ENCODE data around the gene BDH1.
"Not testable (repeated sequence)": the region's sequence is repeated elsewhere in the genome, so short reads cannot be mapped to it uniquely, and the experiment has no call there.

BDH1 gene

DNA sequence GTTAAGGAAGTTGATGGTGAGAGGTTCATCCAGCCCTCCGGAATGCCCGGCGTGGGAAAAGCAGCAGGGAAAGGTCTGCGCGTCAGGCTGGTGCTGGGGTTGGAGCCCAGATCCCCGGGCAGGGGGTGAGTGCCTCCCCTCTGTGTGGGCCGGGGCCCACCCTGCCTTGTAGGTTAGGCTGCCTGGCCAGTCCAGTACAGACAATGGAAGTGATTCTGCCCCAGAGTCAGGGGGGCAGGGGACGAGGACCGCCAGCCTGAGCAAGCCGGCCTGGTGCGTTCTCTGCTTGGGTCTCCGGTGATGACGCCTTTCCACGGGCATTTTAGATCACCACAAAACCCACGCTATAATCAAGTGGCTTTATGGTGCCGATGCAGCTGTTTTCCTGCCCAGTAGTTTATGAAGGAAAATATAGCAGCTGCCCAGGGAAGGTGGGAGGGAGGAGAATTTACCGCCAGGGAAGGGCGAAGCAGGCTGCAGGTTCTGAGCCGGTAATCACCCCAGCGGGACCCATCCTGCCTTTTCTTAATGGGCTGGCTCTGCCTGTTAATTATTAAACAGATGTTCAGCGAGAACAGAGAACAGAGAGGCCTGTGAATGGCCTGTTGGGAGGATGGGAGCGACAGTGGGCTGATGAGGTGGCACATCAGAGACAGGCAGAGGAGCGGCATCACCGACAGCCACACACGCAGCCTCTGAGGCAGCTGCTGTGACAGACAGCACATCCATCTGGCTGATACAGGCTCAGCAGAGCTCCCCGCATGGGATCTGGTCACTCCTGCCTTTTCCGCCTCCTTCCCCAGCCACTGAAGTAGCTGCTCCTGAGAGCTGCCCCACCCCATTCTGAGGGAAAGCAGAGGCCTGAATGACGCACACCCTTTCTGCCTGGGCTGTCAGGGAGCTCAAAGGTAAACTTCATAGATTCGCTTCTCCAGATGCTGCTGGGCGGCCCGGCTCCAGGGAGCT is 35.2 kb downstream of the BDH1 start:
- DNase-seq (ENCODE audit: low read depth), result no peak

DNA sequence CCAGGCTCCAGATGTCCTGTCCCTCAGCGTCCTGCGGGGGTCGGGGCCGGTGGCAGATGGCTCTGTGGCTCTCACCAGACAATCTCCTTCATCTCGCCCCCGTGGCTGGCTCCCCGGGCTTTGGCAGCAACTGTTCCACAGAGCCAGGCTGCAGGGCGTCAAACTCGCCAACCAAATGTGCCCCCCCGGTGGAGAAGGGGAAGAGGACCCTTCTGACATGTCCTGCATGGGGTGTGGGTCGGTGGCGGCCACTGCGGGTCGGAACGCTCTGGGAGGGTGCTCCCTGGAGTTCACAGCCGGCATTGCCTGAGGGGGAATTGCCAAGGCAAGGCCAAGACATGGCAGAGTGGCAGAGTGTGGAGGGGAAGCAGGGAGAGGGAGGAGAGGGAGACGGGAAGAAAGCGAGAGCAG is 36.0 kb downstream of the BDH1 start:
- DNase-seq (ENCODE audit: low read depth), result no peak

GRCh38 chr3:197518881-197519421 is 36.8 kb downstream of the BDH1 start:
- no peak for DNase-seq (ENCODE audit: low read depth)

GRCh38 chr3:197517922-197518683 is 37.7 kb downstream of the BDH1 start:
- not testable (repeated sequence) for DNase-seq (ENCODE audit: low read depth)

GRCh38 chr3:197516890-197517606 is 38.7 kb downstream of the BDH1 start:
- peak; percentile 12 for DNase-seq (ENCODE audit: low read depth)

- DNase-seq (ENCODE audit: low read depth), result no peak
These were observed 39.3 kb downstream of the BDH1 start for GRCh38 chr3:197516517-197516889.

- DNase-seq (ENCODE audit: low read depth), result no peak
These were observed 40.9 kb downstream of the BDH1 start for GRCh38 chr3:197514786-197515355.

DNA sequence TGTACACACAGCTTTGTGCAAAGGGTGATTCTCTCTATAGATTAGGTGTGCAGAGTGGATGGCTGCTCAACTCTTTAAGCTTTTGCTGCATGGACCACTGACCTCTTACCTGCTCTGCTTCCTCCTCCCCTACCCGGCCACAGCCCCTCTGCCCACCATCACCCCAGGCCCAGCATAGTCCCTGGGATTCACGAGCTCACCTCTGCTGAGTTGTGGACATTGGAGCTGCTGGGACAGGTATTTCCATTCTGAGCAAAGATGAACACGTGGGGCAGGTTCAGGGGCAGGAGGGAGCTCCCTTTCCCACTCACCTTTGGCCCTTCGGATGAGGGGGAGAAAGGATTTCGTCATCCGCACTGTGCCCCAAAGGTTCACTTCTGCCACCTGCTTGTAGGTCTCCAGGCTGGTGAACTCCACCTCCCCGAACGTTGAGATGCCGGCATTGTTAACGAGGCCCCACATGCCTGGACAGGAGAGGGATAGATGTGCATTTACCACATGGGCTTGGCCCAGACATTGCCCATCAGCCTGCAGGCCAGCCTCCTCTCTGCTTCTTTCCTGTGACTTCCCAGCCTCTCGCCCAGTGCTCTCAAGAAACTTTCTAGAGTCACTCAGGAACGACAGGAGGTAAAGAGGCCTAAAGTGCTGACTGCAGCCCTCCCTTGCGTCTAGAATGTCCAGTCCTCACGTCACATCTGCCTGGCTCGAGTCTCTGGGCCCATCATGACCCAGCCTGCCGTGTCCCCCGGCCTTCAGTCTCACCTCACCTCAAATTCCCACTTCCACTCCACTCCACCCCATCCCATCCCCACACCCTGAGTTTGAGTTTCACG is 41.6 kb downstream of the BDH1 start:
- no peak for DNase-seq (ENCODE audit: low read depth)

GRCh38 chr3:197512691-197513571 is 42.8 kb downstream of the BDH1 start:
- no peak for DNase-seq (ENCODE audit: low read depth)

DNA sequence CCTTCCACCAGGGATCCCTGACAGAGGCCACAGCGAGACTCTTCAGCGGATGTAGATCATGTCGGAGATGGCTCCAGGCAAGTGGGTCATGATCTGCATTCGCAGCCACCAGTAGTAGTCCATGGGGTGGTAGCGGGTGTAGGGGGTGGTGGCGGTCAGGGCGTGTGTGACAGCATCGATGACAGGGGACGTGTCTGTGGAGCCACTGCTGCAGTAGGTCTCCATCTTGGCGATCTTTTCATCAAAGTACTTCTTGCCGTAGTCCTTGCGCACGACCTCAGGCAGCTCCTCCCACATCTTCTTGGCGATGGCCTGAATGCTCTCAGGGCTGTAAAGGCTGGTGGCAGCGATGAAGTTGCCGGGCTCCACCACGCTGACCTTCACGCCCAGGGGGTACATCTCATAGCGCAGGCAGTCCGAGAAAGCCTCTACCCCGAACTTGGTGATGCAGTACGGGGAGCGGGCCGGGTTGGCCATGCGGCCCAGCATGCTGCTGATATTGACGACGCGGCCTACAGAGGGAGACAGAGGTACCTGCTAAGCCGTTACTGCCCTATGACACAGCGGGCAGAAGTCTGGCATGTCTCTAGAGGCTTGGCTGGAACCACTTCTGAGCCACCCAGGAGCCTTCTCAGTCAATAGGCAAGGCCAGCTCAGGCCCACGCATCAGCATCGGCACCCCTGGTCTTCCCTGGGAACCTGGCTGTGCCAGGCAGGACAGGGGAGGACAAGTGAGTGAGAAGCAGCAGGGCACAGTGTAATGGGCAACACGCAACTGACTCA is 43.7 kb downstream of the BDH1 start:
- no peak for DNase-seq (ENCODE audit: low read depth)

GRCh38 chr3:197511130-197511529 is 44.6 kb downstream of the BDH1 start:
- DNase-seq (ENCODE audit: low read depth), result no peak

GRCh38 chr3:197510642-197511018 is 45.1 kb downstream of the BDH1 start:
- no peak for DNase-seq (ENCODE audit: low read depth)

GRCh38 chr3:197508924-197509775 is 46.6 kb downstream of the BDH1 start:
- no peak for DNase-seq (ENCODE audit: low read depth)

- no peak for DNase-seq (ENCODE audit: low read depth)
These were observed 47.3 kb downstream of the BDH1 start for GRCh38 chr3:197508461-197508860.

- no peak for DNase-seq (ENCODE audit: low read depth)
These were observed 47.7 kb downstream of the BDH1 start for GRCh38 chr3:197508051-197508451.

- DNase-seq (ENCODE audit: low read depth), result no peak
These were observed 48.2 kb downstream of the BDH1 start for GRCh38 chr3:197507541-197507940.

DNA sequence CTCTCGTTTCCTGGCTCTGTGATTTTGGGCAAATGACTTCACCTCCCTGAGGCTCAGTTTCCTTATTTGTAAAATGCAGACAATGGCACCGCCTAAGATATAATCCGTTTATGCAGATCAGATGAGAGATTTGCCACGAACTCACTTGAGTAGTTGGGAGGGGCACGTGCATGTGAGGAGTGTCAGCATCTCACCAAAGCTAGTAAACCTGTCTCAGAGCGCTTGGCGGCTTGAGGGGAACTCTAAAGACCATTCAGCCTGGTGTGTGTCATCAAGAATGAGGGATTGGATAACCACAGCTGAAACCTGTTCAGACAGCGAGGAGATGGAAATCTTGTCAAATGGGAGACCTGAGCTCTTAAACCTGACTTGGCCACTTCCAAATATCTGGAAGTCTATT is 48.7 kb downstream of the BDH1 start:
- no peak for DNase-seq (ENCODE audit: low read depth)
